A549 (cell line): ENCODE results near the gene BET1L.

Experiments used
- JUNB ChIP-seq: fragments of >200 bp; sonication (Bioruptor Twin); formaldehyde crosslinking; IDR thresholded peaks from 2 replicates; pipeline ENCODE4 v1.6.1; 2016
- POLR2A ChIP-seq: IDR thresholded peaks from 2 replicates; pipeline ENCODE4 v1.6.1; 2012; ENCODE audit warnings: mild to moderate bottlenecking, low read length
- REST ChIP-seq: fragments of 200-600 bp; sonication (generic); IDR thresholded peaks from 2 replicates; pipeline ENCODE4 v1.6.1; 2016; ENCODE audit warnings: antibody characterized with exemption, mild to moderate bottlenecking, moderate library complexity
- TF ChIP-seq, protein P1 (sequence below): fragments of >200 bp; sonication (Bioruptor Twin); formaldehyde crosslinking; IDR thresholded peaks from 3 replicates; pipeline ENCODE4 v1.5.1; 2016

- TF ChIP-seq JUNB = no peak
- TF ChIP-seq, protein P1, sequence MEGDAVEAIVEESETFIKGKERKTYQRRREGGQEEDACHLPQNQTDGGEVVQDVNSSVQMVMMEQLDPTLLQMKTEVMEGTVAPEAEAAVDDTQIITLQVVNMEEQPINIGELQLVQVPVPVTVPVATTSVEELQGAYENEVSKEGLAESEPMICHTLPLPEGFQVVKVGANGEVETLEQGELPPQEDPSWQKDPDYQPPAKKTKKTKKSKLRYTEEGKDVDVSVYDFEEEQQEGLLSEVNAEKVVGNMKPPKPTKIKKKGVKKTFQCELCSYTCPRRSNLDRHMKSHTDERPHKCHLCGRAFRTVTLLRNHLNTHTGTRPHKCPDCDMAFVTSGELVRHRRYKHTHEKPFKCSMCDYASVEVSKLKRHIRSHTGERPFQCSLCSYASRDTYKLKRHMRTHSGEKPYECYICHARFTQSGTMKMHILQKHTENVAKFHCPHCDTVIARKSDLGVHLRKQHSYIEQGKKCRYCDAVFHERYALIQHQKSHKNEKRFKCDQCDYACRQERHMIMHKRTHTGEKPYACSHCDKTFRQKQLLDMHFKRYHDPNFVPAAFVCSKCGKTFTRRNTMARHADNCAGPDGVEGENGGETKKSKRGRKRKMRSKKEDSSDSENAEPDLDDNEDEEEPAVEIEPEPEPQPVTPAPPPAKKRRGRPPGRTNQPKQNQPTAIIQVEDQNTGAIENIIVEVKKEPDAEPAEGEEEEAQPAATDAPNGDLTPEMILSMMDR = no peak
- no peak for TF ChIP-seq POLR2A
- no peak for TF ChIP-seq REST
Measured at GRCh38 chr11:206002-206384, 1.2 kb downstream of the BET1L start.
